ENCODE results near the gene KLHL18.

KLHL18 gene

DNA sequence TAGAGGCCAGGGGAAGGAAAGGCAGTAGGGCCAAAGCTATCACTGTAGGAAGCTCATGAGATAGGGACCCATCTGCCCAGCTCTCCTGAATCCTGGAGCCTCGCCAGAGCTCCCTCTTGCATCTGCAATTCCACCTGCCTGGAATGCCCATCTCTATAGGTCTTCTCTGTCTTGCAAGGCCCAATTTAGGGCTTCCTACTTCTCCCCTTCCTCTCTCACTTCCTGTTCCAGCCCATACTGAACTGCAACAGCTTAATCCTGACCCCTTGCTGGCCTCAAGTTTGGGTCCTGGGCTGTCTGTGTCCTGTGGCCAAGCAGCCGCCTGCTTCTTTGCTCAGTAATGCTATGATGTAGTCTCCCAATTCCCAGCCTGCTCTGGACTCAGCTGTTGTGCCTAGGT lies 94.4 kb downstream of the KLHL18 start:
- TF ChIP-seq EP300 (IDR thresholded peaks at IDR 0.05; ENCODE audit: borderline replicate concordance) (no peak), YY1 (IDR thresholded peaks at IDR 0.05; ENCODE audit: low read depth) (no peak), FOXM1 (IDR thresholded peaks at IDR 0.05; ENCODE audit: borderline replicate concordance, low read depth) (no peak), NFIC (IDR thresholded peaks at IDR 0.05) (no peak), RAD21 (IDR thresholded peaks at IDR 0.05; ENCODE audit: low read depth) (no peak), TEAD4 (IDR thresholded peaks at IDR 0.05) (no peak)
- TF ChIP-seq, protein P1, sequence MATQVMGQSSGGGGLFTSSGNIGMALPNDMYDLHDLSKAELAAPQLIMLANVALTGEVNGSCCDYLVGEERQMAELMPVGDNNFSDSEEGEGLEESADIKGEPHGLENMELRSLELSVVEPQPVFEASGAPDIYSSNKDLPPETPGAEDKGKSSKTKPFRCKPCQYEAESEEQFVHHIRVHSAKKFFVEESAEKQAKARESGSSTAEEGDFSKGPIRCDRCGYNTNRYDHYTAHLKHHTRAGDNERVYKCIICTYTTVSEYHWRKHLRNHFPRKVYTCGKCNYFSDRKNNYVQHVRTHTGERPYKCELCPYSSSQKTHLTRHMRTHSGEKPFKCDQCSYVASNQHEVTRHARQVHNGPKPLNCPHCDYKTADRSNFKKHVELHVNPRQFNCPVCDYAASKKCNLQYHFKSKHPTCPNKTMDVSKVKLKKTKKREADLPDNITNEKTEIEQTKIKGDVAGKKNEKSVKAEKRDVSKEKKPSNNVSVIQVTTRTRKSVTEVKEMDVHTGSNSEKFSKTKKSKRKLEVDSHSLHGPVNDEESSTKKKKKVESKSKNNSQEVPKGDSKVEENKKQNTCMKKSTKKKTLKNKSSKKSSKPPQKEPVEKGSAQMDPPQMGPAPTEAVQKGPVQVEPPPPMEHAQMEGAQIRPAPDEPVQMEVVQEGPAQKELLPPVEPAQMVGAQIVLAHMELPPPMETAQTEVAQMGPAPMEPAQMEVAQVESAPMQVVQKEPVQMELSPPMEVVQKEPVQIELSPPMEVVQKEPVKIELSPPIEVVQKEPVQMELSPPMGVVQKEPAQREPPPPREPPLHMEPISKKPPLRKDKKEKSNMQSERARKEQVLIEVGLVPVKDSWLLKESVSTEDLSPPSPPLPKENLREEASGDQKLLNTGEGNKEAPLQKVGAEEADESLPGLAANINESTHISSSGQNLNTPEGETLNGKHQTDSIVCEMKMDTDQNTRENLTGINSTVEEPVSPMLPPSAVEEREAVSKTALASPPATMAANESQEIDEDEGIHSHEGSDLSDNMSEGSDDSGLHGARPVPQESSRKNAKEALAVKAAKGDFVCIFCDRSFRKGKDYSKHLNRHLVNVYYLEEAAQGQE (IDR thresholded peaks at IDR 0.05; ENCODE audit: low read depth): no peak
- TF ChIP-seq, protein P2, sequence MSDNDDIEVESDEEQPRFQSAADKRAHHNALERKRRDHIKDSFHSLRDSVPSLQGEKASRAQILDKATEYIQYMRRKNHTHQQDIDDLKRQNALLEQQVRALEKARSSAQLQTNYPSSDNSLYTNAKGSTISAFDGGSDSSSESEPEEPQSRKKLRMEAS (IDR thresholded peaks at IDR 0.05): no peak

- TF ChIP-seq CEBPB (IDR thresholded peaks at IDR 0.05) (no peak), YY1 (IDR thresholded peaks at IDR 0.05; ENCODE audit: low read depth) (no peak)
- TF ChIP-seq, protein P1 (IDR thresholded peaks at IDR 0.05; ENCODE audit: low read depth): no peak
Observed at GRCh38 chr3:47378869-47379268, 96.1 kb downstream of the KLHL18 start.

DNA sequence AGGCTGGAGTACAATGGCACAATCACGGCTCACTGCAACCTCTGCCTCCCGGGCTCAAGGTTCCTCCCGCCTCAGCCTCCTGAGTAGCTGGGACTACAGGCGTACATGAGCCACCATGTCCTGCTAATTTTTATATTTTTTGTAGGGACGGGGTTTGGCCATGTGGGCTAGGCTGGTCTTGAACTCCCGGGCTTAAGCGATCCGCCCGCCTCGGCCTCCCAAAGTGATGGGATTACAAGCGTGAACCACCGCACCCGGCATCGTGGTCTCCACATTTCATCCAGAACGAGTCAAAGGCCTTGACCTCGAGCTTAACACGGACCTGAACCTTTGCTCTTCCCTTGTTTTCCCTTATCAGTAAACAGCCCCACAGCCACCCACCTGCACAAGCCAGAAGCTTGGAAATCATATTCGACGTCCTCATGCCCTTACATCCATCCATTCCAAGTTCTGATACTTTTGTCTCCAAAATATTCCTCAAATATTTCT lies 96.7 kb downstream of the KLHL18 start:
- no peak for TF ChIP-seq RAD21 (IDR thresholded peaks at IDR 0.05; ENCODE audit: low read depth)
- TF ChIP-seq ZBTB7A (IDR thresholded peaks at IDR 0.05; ENCODE audit: low read depth): no peak
- TF ChIP-seq, protein P2 (IDR thresholded peaks at IDR 0.05): no peak
- TF ChIP-seq FOXM1 (IDR thresholded peaks at IDR 0.05; ENCODE audit: borderline replicate concordance, low read depth): no peak
- no peak for TF ChIP-seq TCF12 (IDR thresholded peaks at IDR 0.05; ENCODE audit: low read depth)
- TF ChIP-seq EP300 (IDR thresholded peaks at IDR 0.05; ENCODE audit: borderline replicate concordance): no peak
- no peak for TF ChIP-seq USF1 (IDR thresholded peaks at IDR 0.05)
- no peak for TF ChIP-seq TAF1 (IDR thresholded peaks at IDR 0.05; ENCODE audit: low read depth)
- no peak for TF ChIP-seq NFIC (IDR thresholded peaks at IDR 0.05)
- no peak for TF ChIP-seq EGR1 (IDR thresholded peaks at IDR 0.05)
- no peak for TF ChIP-seq YY1 (IDR thresholded peaks at IDR 0.05; ENCODE audit: low read depth)
- TF ChIP-seq, protein P1 (IDR thresholded peaks at IDR 0.05; ENCODE audit: low read depth): no peak
- TF ChIP-seq CREB1 (IDR thresholded peaks at IDR 0.05; ENCODE audit: low read depth): no peak
- no peak for TF ChIP-seq TEAD4 (IDR thresholded peaks at IDR 0.05)
- no peak for TF ChIP-seq CEBPB (IDR thresholded peaks at IDR 0.05)

DNA sequence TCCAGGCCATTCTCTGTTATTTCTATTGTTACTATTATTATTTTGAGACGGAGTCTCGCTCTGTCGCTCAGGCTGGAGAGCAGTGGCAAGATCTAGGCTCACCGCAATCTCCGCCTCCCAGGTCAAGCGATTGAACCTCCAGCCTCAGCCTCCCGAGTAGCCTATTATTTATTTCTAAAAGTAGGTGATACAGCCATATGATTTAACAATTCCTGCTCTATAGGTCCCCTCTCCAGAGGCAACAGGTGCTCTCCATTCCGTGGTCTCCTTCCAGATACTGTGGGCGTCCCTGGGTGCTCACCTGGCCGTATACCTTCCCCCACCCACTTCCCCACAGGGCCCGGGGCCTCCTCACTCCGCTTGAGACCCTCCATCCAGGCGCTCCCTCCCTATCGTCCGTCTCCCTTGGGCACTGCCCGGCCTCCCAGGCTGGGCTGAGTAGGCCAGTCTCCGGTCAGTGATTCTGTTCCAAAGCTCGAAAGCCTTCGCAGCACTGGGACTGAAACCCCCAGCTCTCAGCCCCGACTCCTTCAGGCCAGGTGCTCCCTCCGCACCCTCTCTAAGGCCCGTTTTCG lies 97.4 kb downstream of the KLHL18 start:
- TF ChIP-seq ZBTB7A (IDR thresholded peaks at IDR 0.05; ENCODE audit: low read depth): no peak
- TF ChIP-seq CREB1 (IDR thresholded peaks at IDR 0.05; ENCODE audit: low read depth): no peak
- no peak for TF ChIP-seq TCF12 (IDR thresholded peaks at IDR 0.05; ENCODE audit: low read depth)
- TF ChIP-seq EGR1 (IDR thresholded peaks at IDR 0.05): no peak
- TF ChIP-seq YY1 (IDR thresholded peaks at IDR 0.05; ENCODE audit: low read depth): no peak
- TF ChIP-seq TAF1 (IDR thresholded peaks at IDR 0.05; ENCODE audit: low read depth): no peak
- no peak for TF ChIP-seq RAD21 (IDR thresholded peaks at IDR 0.05; ENCODE audit: low read depth)

- TF ChIP-seq TAF1 (IDR thresholded peaks at IDR 0.05; ENCODE audit: low read depth): peak; percentile 79
- TF ChIP-seq, protein P1 (IDR thresholded peaks at IDR 0.05; ENCODE audit: low read depth): no peak
- TF ChIP-seq EGR1 (IDR thresholded peaks at IDR 0.05): peak; percentile 43; the same call in 1 of the 2 replicates
- TF ChIP-seq YY1 (IDR thresholded peaks at IDR 0.05; ENCODE audit: low read depth): peak; percentile 83
- TF ChIP-seq FOXM1 (IDR thresholded peaks at IDR 0.05; ENCODE audit: borderline replicate concordance, low read depth): peak; percentile 77; the same call in 1 of the 2 replicates
- TF ChIP-seq ZBTB7A (IDR thresholded peaks at IDR 0.05; ENCODE audit: low read depth): no peak; the same call in 1 of the 2 replicates
- TF ChIP-seq CEBPB (IDR thresholded peaks at IDR 0.05): no peak
- TF ChIP-seq CREB1 (IDR thresholded peaks at IDR 0.05; ENCODE audit: low read depth): peak; percentile 78
- 0 out of 2 replicates have a peak, but pooled peaks have one; percentile 8 for TF ChIP-seq NFIC (IDR thresholded peaks at IDR 0.05)
- peak; percentile 95 for TF ChIP-seq USF1 (IDR thresholded peaks at IDR 0.05)
- TF ChIP-seq, protein P2 (IDR thresholded peaks at IDR 0.05): peak; percentile 87
- TF ChIP-seq RAD21 (IDR thresholded peaks at IDR 0.05; ENCODE audit: low read depth): no peak
- no peak for TF ChIP-seq EP300 (IDR thresholded peaks at IDR 0.05; ENCODE audit: borderline replicate concordance)
- TF ChIP-seq TEAD4 (IDR thresholded peaks at IDR 0.05): peak; percentile 65
- peak; percentile 52 for TF ChIP-seq TCF12 (IDR thresholded peaks at IDR 0.05; ENCODE audit: low read depth)
Observed at GRCh38 chr3:47380601-47381316, 98.0 kb downstream of the KLHL18 start, which contains the start of gene PTPN23. PTPN23 (plus strand) TSS chr3:47381021; CDS start chr3:47381097, 76 bp downstream.

Data from Ishikawa (cell line).